NCI-H2196 (cell line): ENCODE measurements around the gene TMEM88.

ENCODE experiments used
- DNase-seq: peaks from one replicate; lab custom pipeline; 2025; ENCODE audit not compliant: unreplicated experiment; lab: John Stamatoyannopoulos, UW

The TMEM88 gene

DNA sequence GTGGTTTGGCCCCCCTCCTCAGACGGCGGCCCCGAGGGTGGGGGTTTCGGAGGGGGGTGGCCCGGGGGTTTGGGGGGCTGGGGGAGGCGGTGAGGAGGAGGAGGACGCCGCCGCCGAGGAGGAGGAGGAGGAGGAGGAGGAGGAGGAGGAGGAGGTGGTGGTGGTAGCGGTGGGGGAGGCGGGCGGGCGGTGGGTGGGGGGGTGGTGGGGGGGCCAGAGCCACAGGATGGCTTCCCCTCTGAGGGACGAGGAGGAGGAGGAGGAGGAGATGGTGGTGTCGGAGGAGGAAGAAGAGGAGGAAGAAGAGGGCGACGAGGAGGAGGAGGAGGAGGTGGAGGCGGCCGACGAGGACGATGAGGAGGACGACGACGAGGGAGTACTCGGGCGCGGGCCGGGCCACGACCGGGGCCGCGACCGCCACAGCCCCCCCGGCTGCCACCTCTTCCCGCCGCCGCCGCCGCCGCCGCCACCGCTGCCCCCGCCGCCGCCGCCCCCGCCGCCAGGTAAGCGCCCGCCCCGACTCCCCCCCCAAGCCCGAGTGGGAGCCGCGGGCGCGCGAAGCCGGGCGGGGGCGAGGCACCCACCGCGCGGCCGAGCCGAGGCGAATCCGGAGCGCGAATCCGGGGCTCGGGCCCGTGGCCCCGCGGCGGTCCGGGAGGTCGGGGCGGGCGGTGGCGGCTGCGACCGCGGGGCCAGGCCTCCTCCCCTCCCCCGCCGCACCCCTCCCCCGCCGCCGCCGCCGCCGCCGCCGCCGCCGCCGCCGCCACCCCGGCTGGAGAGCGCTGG is 29.9 kb downstream of the TMEM88 start:
- DNase-seq: no peak

DNA sequence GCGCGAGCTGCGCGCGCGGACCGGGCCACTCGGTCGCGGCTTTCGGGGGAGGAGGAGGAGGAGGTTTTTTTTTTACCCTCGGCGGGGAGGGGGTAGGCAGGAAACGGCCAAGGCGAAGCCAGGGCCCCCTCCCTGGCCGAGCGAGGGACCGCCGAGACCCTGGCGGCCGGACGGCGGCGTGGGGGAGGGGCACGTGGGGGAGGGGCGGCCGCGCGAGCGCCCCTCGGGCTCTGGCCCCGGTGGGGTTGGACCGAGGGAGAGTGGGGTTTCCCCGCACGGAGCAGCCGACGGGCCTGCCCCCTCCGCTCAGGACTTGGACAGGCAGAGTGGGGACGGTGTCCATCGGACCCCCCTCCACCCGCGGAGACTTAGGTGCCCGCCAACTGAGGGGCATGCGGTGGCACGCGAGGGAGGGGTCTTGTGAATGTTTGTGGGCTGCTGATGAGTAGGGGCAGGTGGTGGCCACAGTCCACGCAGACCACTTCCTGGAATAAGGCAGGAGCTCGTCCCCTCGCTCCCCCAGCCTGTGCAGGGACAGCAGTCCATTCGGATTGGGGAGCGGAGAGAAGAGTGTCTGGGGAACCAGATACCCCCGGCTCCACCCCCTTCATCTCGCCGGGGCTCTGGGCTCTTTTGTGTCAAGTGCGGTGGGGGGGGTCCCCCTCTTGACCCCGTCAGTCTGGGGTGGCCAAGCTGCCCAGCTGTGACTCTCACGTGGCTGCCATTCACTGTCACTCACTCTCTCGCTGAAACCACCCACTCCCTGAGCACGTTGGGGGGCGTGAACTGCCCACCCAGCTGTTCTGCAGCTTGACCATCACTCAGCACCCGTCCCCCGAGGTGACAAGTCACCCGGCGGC is 30.7 kb downstream of the TMEM88 start:
- DNase-seq: no peak

DNA sequence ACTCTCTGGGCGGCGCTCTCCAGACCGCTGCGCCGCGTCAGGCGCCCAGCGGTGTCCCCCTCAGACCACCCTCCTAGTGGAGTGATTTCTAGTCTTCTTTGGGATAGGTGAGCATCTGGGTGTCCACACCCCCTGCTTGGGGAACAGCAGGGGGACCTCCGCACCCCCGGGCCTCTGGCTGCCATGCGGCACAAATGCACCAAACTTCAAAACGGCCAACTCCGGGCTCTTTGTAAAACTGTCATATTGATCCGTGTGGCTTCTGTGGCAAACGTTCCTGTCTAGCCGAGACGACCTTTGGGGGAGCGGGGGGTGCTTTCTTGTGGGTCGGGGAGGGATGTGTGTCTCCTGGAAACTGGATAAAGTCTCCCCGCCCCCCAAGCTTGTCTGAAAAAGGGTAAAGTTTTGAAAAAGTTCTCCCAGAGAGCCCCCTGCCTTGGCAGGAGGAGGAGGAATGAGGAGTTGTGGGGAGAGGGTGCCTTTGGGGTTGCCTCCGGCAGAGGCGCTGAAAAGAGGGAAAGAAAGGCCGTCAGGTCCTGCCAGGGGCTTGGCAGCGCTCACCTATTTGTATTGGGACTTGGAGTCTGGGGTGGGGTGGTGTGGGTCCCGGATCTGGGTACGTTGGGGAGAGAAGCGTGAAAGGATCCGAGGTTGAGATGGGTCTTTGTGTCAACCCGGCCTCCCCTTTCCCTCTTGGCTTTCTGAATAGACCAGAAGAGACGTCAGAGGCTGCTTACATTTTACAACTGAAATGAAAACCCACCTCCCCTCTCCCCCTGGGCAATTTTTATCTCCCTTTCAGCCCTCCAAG is 31.6 kb downstream of the TMEM88 start:
- no peak for DNase-seq

DNA sequence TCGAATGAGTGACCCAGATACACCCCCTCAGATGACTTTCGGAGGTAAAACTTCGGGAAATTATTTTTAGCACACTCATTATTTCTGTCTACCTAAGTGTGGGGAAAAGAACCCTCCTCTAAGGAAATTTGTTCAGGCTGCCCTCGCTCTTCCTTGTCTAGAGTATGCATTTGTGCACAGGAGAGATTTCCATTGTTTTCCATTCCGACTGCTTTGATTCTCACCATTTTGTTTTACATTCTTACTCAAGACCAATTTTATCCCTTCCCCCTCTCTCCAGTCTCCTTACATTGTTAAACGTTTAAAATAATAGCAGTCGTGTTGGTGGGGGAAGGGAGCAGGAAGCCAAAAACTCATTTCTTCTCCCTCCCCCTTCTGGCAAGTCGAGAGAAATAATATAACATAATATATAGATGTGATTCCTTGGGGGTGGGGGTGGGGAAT is 32.2 kb downstream of the TMEM88 start:
- no peak for DNase-seq

DNA sequence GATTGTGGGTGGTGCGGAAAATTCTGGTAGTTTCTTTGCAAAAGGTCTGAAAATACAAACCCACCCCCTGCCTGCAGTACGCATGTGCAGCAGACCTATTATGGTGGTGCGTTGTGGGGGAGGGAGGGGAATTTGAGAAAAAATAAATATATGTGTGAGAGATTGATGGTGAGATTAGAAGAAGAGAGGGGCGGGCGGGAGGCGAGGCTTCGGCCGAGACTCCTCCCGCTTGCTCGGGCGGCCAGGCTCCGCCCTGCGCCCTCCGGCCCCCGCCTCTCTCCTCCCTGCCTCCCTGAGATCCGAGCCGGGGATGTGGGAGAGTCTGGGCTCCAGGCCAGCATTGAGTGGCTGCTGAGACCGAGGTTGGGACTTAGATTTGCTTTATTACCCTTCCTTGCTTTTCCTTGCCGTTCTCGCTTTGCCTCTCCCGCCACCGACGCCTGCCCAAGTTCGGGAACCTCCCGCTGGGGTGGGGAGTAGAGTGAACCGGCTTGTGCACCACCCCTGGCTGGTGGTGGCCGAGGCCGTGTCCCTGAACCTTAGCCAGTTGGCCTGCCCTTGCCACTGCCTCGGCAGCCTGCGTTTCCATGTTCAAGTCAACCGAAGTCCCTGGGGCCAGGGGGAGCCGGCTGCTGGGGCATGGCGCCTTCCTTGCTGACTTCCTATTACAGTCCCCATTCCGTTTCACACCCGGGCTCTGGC is 32.8 kb downstream of the TMEM88 start:
- DNase-seq: peak; percentile 84

DNA sequence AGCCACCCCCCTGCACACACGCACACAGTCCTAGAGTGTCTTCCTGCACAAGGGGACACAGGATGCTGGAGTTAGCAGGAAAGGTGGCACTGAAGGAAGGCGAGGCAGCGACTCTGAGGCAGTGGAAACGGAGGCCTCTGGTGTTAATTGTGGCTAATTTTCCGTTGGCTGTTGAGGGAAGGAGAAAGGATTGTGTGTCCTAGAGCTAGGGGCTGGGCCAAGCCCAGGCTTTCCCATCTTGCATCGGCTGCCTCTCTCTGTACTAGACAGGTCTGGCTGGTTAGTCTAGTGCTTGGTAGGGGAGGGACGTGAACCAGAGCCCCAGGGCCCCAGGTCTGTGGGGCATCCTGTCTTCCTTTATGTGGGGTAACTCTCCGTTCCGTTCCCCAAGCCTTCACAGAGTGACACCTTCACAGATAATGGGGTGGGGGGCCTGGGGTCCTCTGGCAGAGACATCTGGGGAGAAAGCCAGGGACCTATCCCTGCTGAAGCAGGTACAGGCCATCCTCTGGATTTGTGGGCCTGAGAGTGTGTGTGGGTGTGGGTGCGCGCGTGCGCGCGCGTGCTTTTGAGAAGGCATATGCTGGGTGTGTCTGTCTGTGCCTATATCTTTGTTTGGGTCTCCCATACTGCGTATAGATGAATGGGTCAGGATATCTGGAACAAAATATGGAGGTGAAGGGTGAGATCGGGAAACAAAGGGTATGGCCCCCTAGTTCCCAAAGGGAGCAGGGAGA is 33.5 kb downstream of the TMEM88 start, which contains the start of gene CHD3:
CHD3 (plus strand) TSS at position 606 of the 737 bp plus-strand sequence. CDS start 212 bp downstream, outside the sequence.
- DNase-seq: no peak

DNA sequence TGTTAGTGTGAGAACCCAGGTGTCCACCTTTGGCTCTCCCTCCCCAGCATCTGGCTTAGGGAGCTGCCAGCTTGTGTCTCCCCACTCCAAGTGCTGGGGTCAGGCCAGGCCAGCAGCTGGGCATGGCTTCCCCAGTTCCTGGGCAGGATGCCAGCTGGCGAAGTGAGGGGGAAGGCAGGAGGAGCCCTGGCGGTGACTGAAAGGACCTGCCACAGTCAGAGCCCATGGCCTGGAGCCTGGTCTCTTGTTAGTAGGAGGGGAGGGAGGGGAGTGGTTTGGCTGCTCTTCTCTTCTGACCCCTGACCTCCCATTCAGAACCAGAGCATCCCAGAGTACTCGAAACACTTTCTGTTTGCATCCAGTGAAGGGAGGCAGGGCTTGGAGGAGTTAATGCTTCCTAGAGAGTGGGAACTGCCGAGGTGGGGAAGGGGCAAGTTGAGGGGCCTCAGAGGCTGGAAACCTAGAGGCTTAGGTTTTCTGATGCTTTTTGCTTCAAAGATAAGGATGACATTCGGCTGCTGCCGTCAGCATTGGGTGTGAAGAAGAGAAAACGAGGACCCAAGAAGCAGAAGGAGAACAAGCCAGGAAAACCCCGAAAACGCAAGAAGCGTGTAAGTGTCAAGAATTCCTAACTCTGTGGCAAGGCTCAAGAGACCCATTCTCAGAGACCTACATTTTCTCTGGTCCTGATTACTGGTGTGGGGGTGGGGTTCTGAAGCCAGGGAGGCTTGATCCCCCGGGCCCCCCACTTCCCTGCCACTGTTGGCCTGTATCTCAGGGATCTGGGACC is 34.5 kb downstream of the TMEM88 start:
- DNase-seq: peak; percentile 95

DNA sequence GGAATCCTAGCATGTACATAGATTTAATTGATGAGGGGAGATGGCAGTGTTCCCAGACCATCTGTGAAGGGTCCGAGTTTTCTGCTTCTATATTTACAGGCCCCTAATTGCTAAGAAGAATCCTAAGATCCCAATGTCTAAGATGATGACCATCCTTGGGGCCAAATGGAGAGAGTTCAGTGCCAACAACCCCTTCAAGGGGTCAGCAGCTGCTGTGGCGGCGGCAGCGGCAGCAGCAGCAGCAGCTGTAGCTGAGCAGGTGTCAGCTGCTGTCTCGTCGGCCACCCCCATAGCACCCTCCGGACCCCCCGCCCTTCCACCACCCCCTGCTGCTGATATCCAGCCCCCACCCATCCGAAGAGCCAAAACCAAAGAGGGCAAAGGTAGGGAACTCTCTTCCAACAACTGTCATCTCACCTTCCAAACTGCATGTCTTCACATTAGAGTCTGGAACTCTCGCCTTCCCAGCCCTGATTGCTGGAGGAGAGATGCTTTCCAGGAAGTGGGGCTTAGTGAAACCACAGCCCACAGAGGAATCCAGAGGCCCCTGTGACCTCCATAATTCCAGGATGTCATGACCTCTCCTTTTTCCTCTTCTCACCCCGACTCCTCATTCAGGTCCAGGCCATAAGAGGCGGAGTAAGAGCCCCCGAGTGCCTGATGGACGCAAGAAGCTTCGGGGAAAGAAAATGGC is 38.5 kb downstream of the TMEM88 start:
- DNase-seq: no peak

DNA sequence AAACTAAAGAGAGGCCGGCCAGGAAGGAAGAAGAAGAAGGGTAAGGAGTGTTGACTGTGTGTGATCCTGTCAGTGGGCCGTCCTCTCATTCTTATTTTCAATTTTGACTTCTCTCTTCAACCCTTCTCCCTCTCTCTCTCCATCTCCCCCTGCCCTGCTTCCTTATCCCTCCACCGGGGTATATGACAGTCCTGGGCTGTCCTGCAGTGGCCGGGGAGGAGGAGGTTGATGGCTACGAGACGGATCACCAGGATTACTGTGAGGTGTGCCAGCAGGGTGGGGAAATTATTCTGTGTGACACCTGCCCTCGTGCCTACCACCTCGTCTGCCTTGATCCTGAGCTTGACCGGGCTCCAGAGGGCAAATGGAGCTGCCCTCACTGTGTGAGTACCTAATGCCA is 39.4 kb downstream of the TMEM88 start:
- no peak for DNase-seq

DNA sequence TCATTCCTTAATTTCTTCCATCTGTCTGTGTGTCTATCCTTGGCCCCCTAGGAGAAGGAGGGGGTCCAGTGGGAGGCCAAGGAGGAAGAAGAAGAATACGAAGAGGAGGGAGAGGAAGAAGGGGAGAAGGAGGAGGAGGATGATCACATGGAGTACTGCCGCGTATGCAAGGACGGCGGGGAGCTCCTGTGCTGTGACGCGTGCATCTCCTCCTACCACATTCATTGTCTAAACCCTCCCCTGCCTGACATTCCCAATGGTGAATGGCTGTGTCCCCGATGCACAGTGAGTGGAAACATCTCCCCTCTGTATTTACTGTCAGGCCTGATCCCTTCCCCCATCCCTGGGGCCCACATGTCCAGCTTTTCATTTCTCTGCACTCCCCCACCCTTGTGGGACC is 40.0 kb downstream of the TMEM88 start:
- no peak for DNase-seq

DNA sequence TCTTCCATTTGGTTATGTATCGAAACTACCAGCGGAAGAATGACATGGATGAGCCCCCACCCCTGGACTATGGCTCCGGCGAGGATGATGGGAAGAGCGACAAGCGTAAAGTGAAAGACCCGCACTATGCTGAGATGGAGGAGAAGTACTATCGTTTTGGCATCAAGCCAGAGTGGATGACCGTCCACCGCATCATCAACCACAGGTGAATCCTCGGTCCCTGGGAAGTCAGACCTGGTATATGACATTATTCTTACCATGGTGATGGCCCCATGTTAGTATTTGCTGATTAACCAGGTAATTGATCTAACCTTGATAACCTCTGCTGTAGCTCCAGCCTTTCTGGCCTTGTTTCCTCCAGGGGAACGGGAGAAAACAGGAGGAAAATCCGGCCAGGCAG is 42.2 kb downstream of the TMEM88 start:
- no peak for DNase-seq

DNA sequence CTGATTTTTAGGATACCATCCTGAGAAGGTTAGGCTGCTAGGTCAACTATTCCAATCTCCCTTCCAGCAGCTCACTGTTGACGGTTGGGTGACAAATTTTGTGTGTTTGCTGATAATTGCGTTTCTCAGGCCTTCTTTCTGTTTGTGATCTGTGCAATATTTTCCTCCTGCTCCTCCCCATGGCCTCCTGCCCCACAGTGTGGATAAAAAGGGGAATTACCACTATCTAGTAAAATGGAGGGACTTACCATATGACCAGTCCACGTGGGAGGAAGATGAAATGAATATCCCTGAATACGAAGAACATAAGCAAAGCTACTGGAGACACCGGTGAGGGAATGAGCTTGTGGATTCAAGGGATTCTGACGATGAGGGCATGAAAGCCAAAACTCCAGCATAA is 42.9 kb downstream of the TMEM88 start:
- DNase-seq: no peak

DNA sequence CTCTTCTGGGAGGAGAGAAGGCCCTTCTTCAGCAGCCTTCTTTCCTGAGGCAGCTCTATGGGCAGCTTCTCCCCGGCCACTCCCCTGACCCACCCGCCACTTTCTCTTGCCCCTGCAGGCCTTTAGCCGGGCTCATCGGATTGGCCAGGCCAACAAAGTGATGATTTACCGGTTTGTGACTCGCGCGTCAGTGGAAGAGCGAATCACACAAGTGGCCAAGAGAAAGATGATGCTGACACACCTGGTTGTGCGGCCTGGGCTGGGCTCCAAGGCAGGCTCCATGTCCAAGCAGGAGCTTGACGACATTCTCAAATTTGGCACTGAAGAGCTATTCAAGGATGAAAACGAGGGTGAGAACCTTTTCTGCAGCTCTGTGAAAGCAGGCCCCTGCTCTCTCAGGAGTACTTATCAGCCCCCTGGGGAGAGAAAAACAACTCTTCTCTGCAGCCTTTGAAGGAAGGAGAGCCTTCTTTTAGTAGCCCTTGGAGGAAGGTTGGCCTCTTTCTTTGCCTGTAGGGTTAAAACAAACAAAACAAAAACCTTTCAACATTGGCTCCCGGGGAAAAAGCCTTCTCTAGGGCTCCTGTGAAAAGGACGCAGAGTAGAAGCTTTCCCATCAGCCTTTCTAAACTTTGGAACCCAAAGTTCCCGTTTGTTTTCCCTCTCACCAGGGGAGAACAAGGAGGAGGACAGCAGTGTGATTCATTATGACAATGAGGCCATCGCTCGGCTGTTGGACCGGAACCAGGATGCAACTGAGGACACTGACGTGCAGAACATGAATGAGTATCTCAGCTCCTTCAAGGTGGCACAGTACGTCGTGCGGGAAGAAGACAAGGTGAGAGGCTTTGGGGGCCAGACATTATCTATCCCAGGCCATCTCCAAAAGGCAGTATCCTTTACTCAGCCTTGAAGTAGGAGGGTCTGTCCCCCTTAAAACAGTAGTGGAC is 48.6 kb downstream of the TMEM88 start:
- DNase-seq: peak; percentile 58
